HUES64 (cell line): Measurements from ENCODE around the gene PFN4.
"Not testable (repeated sequence)": the region's sequence is repeated elsewhere in the genome, so short reads cannot be mapped to it uniquely, and the experiment has no call there.

Source experiments
- H3K27ac ChIP-seq: 2 replicates; pipeline ENCODE4 v1.7.0; 2013; ENCODE audit warnings: low read depth, low read length, inconsistent platforms
- H3K27me3 ChIP-seq: 2 replicates; pipeline ENCODE4 v1.6.1; 2013; ENCODE audit warnings: mild to moderate bottlenecking, low read length; ENCODE audit not compliant: insufficient read depth
- H3K36me3 ChIP-seq: 2 replicates; pipeline ENCODE4 v1.6.1; 2013; ENCODE audit warnings: mild to moderate bottlenecking, low read length; ENCODE audit not compliant: insufficient read depth
- H3K4me1 ChIP-seq: 2 replicates; pipeline ENCODE4 v1.6.1; 2013; ENCODE audit warnings: mild to moderate bottlenecking, low read length, moderate library complexity; ENCODE audit not compliant: insufficient read depth
- H3K4me3 ChIP-seq: 2 replicates; pipeline ENCODE4 v1.5.1; 2013; ENCODE audit warnings: mild to moderate bottlenecking, low read length, moderate library complexity
- H3K9ac ChIP-seq: 2 replicates; pipeline ENCODE4 v1.6.1; 2013; ENCODE audit warnings: mild to moderate bottlenecking, low read depth, low read length
- H3K9me3 ChIP-seq: 2 replicates; pipeline ENCODE4 v1.6.1; 2013; ENCODE audit warnings: low read depth, low read length; ENCODE audit not compliant: insufficient read depth
- WGBS: fragments of 150-250, 120-280 bp; methylation state at CpG from one replicate; pipeline ENCODE4 v1.1.7; 2013; ENCODE audit warnings: missing lambda C conversion rate; 5-methylcytosine and 5-hydroxymethylcytosine counted together

Gene PFN4

DNA sequence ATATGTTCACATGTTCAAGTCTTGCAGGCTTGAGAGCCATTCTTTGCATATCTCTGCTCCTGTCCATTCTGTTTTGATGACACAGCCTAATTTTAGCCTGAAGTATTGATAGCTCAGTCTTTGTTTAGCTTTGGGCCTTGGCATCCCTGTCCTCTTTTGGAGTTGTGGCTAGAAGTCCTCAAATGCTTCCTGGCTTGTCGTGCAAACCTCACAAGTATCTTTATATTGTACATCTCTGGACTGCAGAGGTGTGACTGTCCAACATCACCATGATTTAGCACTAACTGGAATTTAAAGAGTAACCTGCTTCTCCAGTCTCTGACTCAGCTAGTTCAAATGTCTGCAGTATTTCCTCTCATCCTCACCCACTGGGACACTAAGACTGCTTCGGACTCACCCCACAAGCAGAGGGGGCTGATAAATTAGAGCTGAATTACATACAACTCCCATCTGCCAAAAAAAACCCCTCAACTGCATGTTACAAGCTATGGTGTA lies 11.7 kb downstream of the PFN4 start:
- Histone ChIP-seq H3K27ac (no peak overlapping the region), H3K27me3 (no peaks in the 10 kb centered on the region), H3K4me3 (no peak overlapping the region), H3K36me3 (no peaks in the 10 kb centered on the region), H3K9me3 (peaks cover 15% of the 10 kb centered on the region), H3K4me1 (no peaks in the 10 kb centered on the region), H3K9ac (no peak overlapping the region)
- 81% methylated on average over 2 of the region's 2 CpGs for WGBS

DNA sequence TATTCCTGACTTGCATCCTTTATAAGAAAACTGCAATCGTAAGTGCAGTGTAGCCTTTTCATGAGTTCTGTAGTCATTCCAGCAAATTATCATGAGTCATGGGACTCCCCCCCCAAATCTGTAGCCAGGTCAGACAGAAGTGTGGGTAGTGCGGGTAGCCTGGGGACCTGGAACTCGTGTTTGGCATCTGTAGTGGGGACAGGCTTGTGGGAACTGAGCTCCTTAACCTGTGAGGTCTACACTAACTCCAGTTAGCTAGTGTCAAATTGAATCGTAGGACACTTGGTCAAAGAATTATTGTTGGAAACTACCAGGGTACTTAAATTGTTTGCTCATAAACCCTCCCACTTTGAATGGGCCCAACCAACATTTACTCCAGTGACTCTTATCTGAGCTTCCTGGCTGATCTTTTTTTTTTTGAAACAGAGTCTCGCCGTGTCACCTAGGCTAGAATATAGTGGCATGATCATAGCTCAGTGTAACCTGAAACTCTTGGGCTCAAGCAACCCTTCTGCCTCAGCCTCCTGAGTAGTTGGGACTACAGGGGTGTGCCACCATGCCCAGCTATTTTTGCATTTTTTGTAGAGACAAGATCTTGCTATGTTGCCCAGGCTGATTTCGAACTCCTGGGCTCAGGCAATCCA lies 12.4 kb downstream of the PFN4 start:
- WGBS = 90% methylated on average over 7 of the region's 7 CpGs
- H3K9ac ChIP-seq = no peak overlapping the region
- H3K4me1 ChIP-seq = no peaks in the 10 kb centered on the region
- no peaks in the 10 kb centered on the region for H3K36me3 ChIP-seq
- peaks cover 15% of the 10 kb centered on the region for H3K9me3 ChIP-seq
- no peaks in the 10 kb centered on the region for H3K27me3 ChIP-seq
- no peak overlapping the region for H3K27ac ChIP-seq
- no peak overlapping the region for H3K4me3 ChIP-seq

DNA sequence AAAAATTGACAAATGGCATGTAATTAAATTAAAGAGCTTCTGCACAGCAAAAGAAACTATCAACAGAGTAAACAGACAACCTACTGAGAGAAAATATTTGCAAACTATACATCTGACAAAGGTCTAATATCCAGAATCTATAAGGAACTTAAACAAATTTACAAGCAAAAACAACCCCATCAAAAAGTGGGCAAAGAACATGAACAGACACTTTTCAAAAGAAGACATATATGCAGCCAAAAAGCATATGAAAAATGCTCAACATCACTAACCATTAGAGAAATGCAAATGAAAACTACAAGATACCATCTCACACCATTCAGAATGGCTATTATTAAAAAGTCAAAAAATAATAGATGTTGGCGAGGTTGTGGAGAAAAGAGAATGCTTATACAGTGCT lies 13.7 kb downstream of the PFN4 start:
- not testable (repeated sequence) for H3K9me3 ChIP-seq, H3K9ac ChIP-seq, H3K4me1 ChIP-seq, H3K4me3 ChIP-seq, H3K27me3 ChIP-seq, H3K27ac ChIP-seq, H3K36me3 ChIP-seq
- WGBS = 89% methylated on average over 1 of the region's 1 CpG

GRCh38 chr2:24107336-24107735 lies 15.8 kb downstream of the PFN4 start:
- Histone ChIP-seq H3K27ac (no peak overlapping the region), H3K4me3 (no peak overlapping the region), H3K27me3 (no peaks in the 10 kb centered on the region), H3K4me1 (no peaks in the 10 kb centered on the region), H3K36me3 (no peaks in the 10 kb centered on the region), H3K9me3 (0 out of 2 replicates have a peak, but pooled peaks cover 3% of the 10 kb centered on the region), H3K9ac (no peak overlapping the region)
- no CpG with 5 or more reads among the region's 1 CpG for WGBS

- Histone ChIP-seq H3K27me3 (no peaks in the 10 kb centered on the region), H3K9ac (no peak overlapping the region), H3K4me3 (no peak overlapping the region), H3K9me3 (0 out of 2 replicates have a peak, but pooled peaks cover 3% of the 10 kb centered on the region), H3K4me1 (no peaks in the 10 kb centered on the region), H3K27ac (no peak overlapping the region), H3K36me3 (no peaks in the 10 kb centered on the region)
Observed at GRCh38 chr2:24106786-24107185, 16.3 kb downstream of the PFN4 start.

GRCh38 chr2:24105816-24106215 lies 17.3 kb downstream of the PFN4 start:
- no peak overlapping the region for H3K27ac ChIP-seq
- H3K9ac ChIP-seq = no peak overlapping the region
- H3K9me3 ChIP-seq = 0 out of 2 replicates have a peak, but pooled peaks cover 3% of the 10 kb centered on the region
- H3K36me3 ChIP-seq = no peaks in the 10 kb centered on the region
- no peaks in the 10 kb centered on the region for H3K4me1 ChIP-seq
- H3K4me3 ChIP-seq = no peak overlapping the region
- WGBS = 45% methylated on average over 2 of the region's 2 CpGs
- no peaks in the 10 kb centered on the region for H3K27me3 ChIP-seq

GRCh38 chr2:24104906-24105305 lies 18.2 kb downstream of the PFN4 start:
- WGBS = 88% methylated on average over 4 of the region's 4 CpGs

GRCh38 chr2:24104110-24104650 lies 19.0 kb downstream of the PFN4 start:
- Histone ChIP-seq H3K4me1 (no peaks in the 10 kb centered on the region), H3K9me3 (0 out of 2 replicates have a peak, but pooled peaks cover 3% of the 10 kb centered on the region), H3K9ac (no peak overlapping the region), H3K27ac (no peak overlapping the region), H3K4me3 (no peak overlapping the region), H3K36me3 (no peaks in the 10 kb centered on the region), H3K27me3 (no peaks in the 10 kb centered on the region)
- WGBS = 88% methylated on average over 8 of the region's 8 CpGs

More at GRCh38 chr2:24104906-24105305, 18.2 kb downstream of the PFN4 start:
- no peak overlapping the region for H3K9ac ChIP-seq
- no peaks in the 10 kb centered on the region for H3K36me3 ChIP-seq
- H3K9me3 ChIP-seq = 0 out of 2 replicates have a peak, but pooled peaks cover 3% of the 10 kb centered on the region
- no peaks in the 10 kb centered on the region for H3K27me3 ChIP-seq
- H3K4me1 ChIP-seq = no peaks in the 10 kb centered on the region
- H3K4me3 ChIP-seq = no peak overlapping the region
- no peak overlapping the region for H3K27ac ChIP-seq

DNA sequence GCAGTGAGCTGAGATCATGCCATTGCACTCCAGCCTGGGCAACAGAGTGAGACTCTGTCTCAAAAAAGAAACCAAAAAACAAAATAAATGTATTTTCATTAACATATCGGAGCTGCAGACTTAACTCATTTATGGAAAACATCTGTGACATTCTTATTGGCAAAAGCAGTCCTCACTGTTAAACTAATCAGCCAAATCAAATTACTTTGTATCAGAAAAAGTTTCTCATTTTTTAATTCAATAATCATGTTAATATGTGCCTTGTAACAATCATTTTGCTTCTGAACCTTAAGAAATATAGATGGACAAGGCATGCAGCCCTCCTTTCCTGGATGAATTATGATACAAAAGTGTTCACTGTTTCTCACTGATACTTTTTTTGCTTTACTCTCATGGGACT lies 20.5 kb downstream of the PFN4 start:
- Histone ChIP-seq H3K36me3 (no peaks in the 10 kb centered on the region), H3K4me3 (no peak overlapping the region), H3K27ac (no peak overlapping the region), H3K9me3 (0 out of 2 replicates have a peak, but pooled peaks cover 3% of the 10 kb centered on the region), H3K4me1 (no peaks in the 10 kb centered on the region), H3K9ac (no peak overlapping the region), H3K27me3 (no peaks in the 10 kb centered on the region)
- WGBS = 90% methylated on average over 1 of the region's 1 CpG

- no peaks in the 10 kb centered on the region for H3K36me3 ChIP-seq
- no peak overlapping the region for H3K4me3 ChIP-seq
- 0 out of 2 replicates have a peak, but pooled peaks cover 3% of the 10 kb centered on the region for H3K9me3 ChIP-seq
- no peaks in the 10 kb centered on the region for H3K27me3 ChIP-seq
- H3K9ac ChIP-seq = no peak overlapping the region
- no CpG with 5 or more reads among the region's 2 CpGs for WGBS
- no peak overlapping the region for H3K27ac ChIP-seq
- no peaks in the 10 kb centered on the region for H3K4me1 ChIP-seq
Observed at GRCh38 chr2:24101992-24102391, 21.1 kb downstream of the PFN4 start.

GRCh38 chr2:24100732-24101131 lies 22.4 kb downstream of the PFN4 start:
- not testable (repeated sequence) for H3K9me3 ChIP-seq, H3K36me3 ChIP-seq, H3K4me3 ChIP-seq, H3K4me1 ChIP-seq, H3K27me3 ChIP-seq, H3K9ac ChIP-seq, H3K27ac ChIP-seq
- WGBS = 100% methylated on average over 2 of the region's 2 CpGs
